ENCODE results near the gene JAKMIP1. TPM values are rescaled to one million over a fixed set of nuclear protein-coding genes. Genes with fewer than 3 reads are reported as not detected.

Gene JAKMIP1
- total RNA-seq, 1 donor from 2014 or later: not detected

GRCh38 chr4:5992171-5992827 lies 208.1 kb downstream of the JAKMIP1 start:
- Histone ChIP-seq H3K4me3 (ENCODE audit: low read depth, low read length) (no peak overlapping the region), H3K27me3 (ENCODE audit: control insufficient read depth, insufficient read depth, low read length) (peaks cover 4% of the 10 kb centered on the region), H3K36me3 (ENCODE audit: control insufficient read depth, insufficient read depth, low read length) (no peaks in the 10 kb centered on the region)
- TF ChIP-seq CTCF (IDR thresholded peaks at IDR 0.05; ENCODE audit: insufficient read depth, low read length, poor library complexity, severe bottlenecking): no peak
- DNase-seq (ENCODE audit: low read depth): no peak

- Histone ChIP-seq H3K4me3 (ENCODE audit: low read depth, low read length) (no peak overlapping the region), H3K36me3 (ENCODE audit: control insufficient read depth, insufficient read depth, low read length) (no peaks in the 10 kb centered on the region), H3K27me3 (ENCODE audit: control insufficient read depth, insufficient read depth, low read length) (peaks cover 4% of the 10 kb centered on the region)
- DNase-seq (ENCODE audit: low read depth): no peak
- no peak for TF ChIP-seq CTCF (IDR thresholded peaks at IDR 0.05; ENCODE audit: insufficient read depth, low read length, poor library complexity, severe bottlenecking)
Measured at GRCh38 chr4:5991405-5991804, 208.9 kb downstream of the JAKMIP1 start.

GRCh38 chr4:5990446-5991160 lies 209.7 kb downstream of the JAKMIP1 start:
- no peaks in the 10 kb centered on the region for H3K36me3 ChIP-seq (ENCODE audit: control insufficient read depth, insufficient read depth, low read length)
- H3K27me3 ChIP-seq (ENCODE audit: control insufficient read depth, insufficient read depth, low read length): no peaks in the 10 kb centered on the region
- DNase-seq (ENCODE audit: low read depth): no peak
- TF ChIP-seq CTCF (IDR thresholded peaks at IDR 0.05; ENCODE audit: insufficient read depth, low read length, poor library complexity, severe bottlenecking): no peak
- H3K4me3 ChIP-seq (ENCODE audit: low read depth, low read length): no peak overlapping the region

GRCh38 chr4:5989236-5990225 lies 210.8 kb downstream of the JAKMIP1 start:
- H3K4me3 ChIP-seq (ENCODE audit: low read depth, low read length): no peak overlapping the region
- no peaks in the 10 kb centered on the region for H3K36me3 ChIP-seq (ENCODE audit: control insufficient read depth, insufficient read depth, low read length)
- no peak for TF ChIP-seq CTCF (IDR thresholded peaks at IDR 0.05; ENCODE audit: insufficient read depth, low read length, poor library complexity, severe bottlenecking)
- DNase-seq (ENCODE audit: low read depth): no peak
- H3K27me3 ChIP-seq (ENCODE audit: control insufficient read depth, insufficient read depth, low read length): no peaks in the 10 kb centered on the region

- no peak overlapping the region for H3K4me3 ChIP-seq (ENCODE audit: low read depth, low read length)
- H3K27me3 ChIP-seq (ENCODE audit: control insufficient read depth, insufficient read depth, low read length): no peaks in the 10 kb centered on the region
- no peak for DNase-seq (ENCODE audit: low read depth)
- no peaks in the 10 kb centered on the region for H3K36me3 ChIP-seq (ENCODE audit: control insufficient read depth, insufficient read depth, low read length)
- no peak for TF ChIP-seq CTCF (IDR thresholded peaks at IDR 0.05; ENCODE audit: insufficient read depth, low read length, poor library complexity, severe bottlenecking)
Measured at GRCh38 chr4:5988086-5988845, 212.1 kb downstream of the JAKMIP1 start.

All from kidney epithelial cell (primary cell).